Measurements from ENCODE around the gene ADAMTS12. TPM values are rescaled to one million over a fixed set of nuclear protein-coding genes. Genes with fewer than 3 reads are reported as not detected.

Gene ADAMTS12
- total RNA-seq, 4 donors from 2014 or later, result 0.60 to 4.1 (median 1.3) TPM

DNA sequence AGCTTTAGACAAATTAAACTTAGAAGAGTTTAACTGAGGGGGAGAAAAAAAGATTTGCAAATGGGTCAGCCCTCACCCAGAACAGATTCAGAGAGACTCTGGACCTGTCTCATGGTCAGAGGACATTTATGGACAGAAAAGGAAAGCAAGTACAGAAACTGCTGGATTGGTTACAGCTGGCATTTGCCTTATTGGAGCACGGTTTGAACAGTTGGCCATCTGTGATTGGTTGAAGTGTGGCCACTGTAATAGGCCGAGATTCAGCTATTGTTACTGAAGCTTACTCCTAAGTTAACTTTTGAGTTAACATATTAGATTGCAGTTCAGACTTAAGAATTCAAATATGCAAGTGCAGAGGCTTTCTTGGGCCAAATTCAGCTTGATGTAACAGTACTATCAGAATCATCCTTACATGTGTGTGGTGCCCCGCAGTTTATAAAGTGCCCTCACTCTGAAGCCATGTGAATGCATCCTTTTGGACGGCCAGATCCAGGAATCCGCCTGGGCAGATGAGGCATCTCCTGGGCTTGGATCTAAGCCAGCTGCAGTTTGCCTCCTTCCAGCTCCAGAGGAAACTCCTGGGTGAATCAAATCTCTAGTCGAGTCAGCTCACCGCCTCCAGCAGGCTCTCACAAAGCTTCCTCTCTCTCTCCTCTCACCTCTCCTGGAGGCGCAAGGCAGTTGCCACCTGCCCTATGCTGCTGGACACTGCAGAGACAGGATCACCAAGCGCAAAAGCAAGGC, 165.2 kb downstream of the ADAMTS12 start:
- 62 to 80% methylated on average over 2 to 9 of the region's 9 CpGs for WGBS, 2 donors (ENCODE audit: low coverage in 1 of 2)

GRCh38 chr5:33725806-33726205, 166.0 kb downstream of the ADAMTS12 start:
- 80 to 82% methylated on average over 1 to 3 of the region's 3 CpGs for WGBS, 2 donors (ENCODE audit: low coverage in 1 of 2)
- H3K4me1 ChIP-seq, result no peaks in the 10 kb centered on the region
- no peaks in the 10 kb centered on the region for H3K27me3 ChIP-seq
- H3K9me3 ChIP-seq, result no peaks in the 10 kb centered on the region
- no peak for TF ChIP-seq POLR2A (IDR thresholded peaks at IDR 0.05)
- TF ChIP-seq POLR2AphosphoS5 (IDR thresholded peaks at IDR 0.05), result no peak
- no peak for TF ChIP-seq EP300 (IDR thresholded peaks at IDR 0.05; ENCODE audit: low read depth)
- TF ChIP-seq CTCF (IDR thresholded peaks at IDR 0.05), result no peak
- no peaks in the 10 kb centered on the region for H3K36me3 ChIP-seq
- no peak overlapping the region for H3K27ac ChIP-seq
- no peak overlapping the region for H3K4me3 ChIP-seq
- intact Hi-C loops (cut with DNase I; ENCODE audit: low total_unique reads) (no loop called here), in situ Hi-C loops (cut with MboI; ENCODE audit: low pct_ligation_motif_present in 1 of 4, low pct_unique_long_range_greater_than_20kb in 1 of 4, low sequenced_read_pairs in 3 of 4) (no loop called here)
- no peak for DNase-seq

More for the DNA sequence above, 165.2 kb downstream of the ADAMTS12 start:
- H3K27ac ChIP-seq, result no peak overlapping the region
- in situ Hi-C loops (cut with MboI; ENCODE audit: low pct_ligation_motif_present in 1 of 4, low pct_unique_long_range_greater_than_20kb in 1 of 4, low sequenced_read_pairs in 3 of 4), result no loop called here
- DNase-seq, result no peak
- intact Hi-C loops (cut with DNase I; ENCODE audit: low total_unique reads), result no loop called here
- no peak overlapping the region for H3K4me3 ChIP-seq
- no peaks in the 10 kb centered on the region for H3K9me3 ChIP-seq
- H3K4me1 ChIP-seq, result no peaks in the 10 kb centered on the region
- no peak for TF ChIP-seq POLR2A (IDR thresholded peaks at IDR 0.05)
- TF ChIP-seq CTCF (IDR thresholded peaks at IDR 0.05), result no peak
- no peaks in the 10 kb centered on the region for H3K27me3 ChIP-seq
- H3K36me3 ChIP-seq, result no peaks in the 10 kb centered on the region

GRCh38 chr5:33721491-33722200, 170.1 kb downstream of the ADAMTS12 start:
- intact Hi-C loops (cut with DNase I; ENCODE audit: low total_unique reads), result no loop called here
- DNase-seq, result no peak
- in situ Hi-C loops (cut with MboI; ENCODE audit: low pct_ligation_motif_present in 1 of 4, low pct_unique_long_range_greater_than_20kb in 1 of 4, low sequenced_read_pairs in 3 of 4), result no loop called here
- 26 to 40% methylated on average over 4 to 6 of the region's 6 CpGs for WGBS, 2 donors (ENCODE audit: low coverage in 1 of 2)
- Histone ChIP-seq H3K36me3 (no peaks in the 10 kb centered on the region), H3K27me3 (no peaks in the 10 kb centered on the region), H3K4me3 (no peak overlapping the region), H3K4me1 (no peaks in the 10 kb centered on the region), H3K9me3 (no peaks in the 10 kb centered on the region), H3K27ac (no peak overlapping the region)
- no peak for TF ChIP-seq EP300 (IDR thresholded peaks at IDR 0.05; ENCODE audit: low read depth)
- TF ChIP-seq CTCF (IDR thresholded peaks at IDR 0.05), result no peak
- TF ChIP-seq POLR2A (IDR thresholded peaks at IDR 0.05), result no peak
- no peak for TF ChIP-seq POLR2AphosphoS5 (IDR thresholded peaks at IDR 0.05)

DNA sequence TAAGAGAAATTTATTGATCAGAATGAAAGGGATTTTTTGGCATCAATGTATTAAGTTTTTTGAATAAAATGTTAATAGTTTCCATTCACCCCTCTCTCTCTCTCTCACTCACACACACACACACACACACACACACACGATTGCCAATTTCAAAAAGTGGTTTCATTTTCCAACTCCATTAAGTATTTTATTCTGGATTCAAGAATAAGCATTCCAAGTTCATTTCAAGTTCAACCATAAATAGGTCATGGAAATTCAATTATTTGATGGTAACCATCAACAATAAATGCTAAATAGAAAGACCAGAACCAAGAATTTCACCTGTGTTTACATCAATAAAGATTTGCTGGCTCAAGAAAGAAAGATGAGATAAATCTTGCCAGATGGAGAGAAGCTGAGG, 171.6 kb downstream of the ADAMTS12 start:
- in situ Hi-C loops (cut with MboI; ENCODE audit: low pct_ligation_motif_present in 1 of 4, low pct_unique_long_range_greater_than_20kb in 1 of 4, low sequenced_read_pairs in 3 of 4), result no loop called here
- intact Hi-C loops (cut with DNase I; ENCODE audit: low total_unique reads), result no loop called here

More for the DNA sequence above, 171.6 kb downstream of the ADAMTS12 start:
- Histone ChIP-seq H3K4me1 (no peaks in the 10 kb centered on the region), H3K27me3 (no peaks in the 10 kb centered on the region), H3K4me3 (no peak overlapping the region), H3K27ac (no peak overlapping the region), H3K9me3 (no peaks in the 10 kb centered on the region), H3K36me3 (no peaks in the 10 kb centered on the region)
- DNase-seq, result no peak
- no peak for TF ChIP-seq EP300 (IDR thresholded peaks at IDR 0.05; ENCODE audit: low read depth)
- TF ChIP-seq POLR2A (IDR thresholded peaks at IDR 0.05), result no peak
- TF ChIP-seq CTCF (IDR thresholded peaks at IDR 0.05), result no peak
- TF ChIP-seq POLR2AphosphoS5 (IDR thresholded peaks at IDR 0.05), result no peak
- 48 to 53% methylated on average over 1 of the region's 1 CpG for WGBS, 2 donors (ENCODE audit: low coverage in 1 of 2)

Data from transverse colon (tissue), 4 donors.